ENCODE results near the gene FKBP15.
"Not testable (repeated sequence)": the region's sequence is repeated elsewhere in the genome, so short reads cannot be mapped to it uniquely, and the experiment has no call there.

The FKBP15 gene

GRCh38 chr9:113249661-113250060 lies 28.6 kb upstream of the FKBP15 start:
- not testable (repeated sequence) for H3K9ac ChIP-seq (ENCODE audit: low read depth, low read length); H3K27me3 ChIP-seq (ENCODE audit: insufficient read depth, low read length); H3K36me3 ChIP-seq (ENCODE audit: insufficient read depth, low read length); H3K9me3 ChIP-seq (ENCODE audit: insufficient read depth, low read depth, low read length); H3K4me3 ChIP-seq (ENCODE audit: low read length); H3K27ac ChIP-seq (ENCODE audit: low read depth, low read length); H3K4me1 ChIP-seq (ENCODE audit: insufficient read depth, low read length)
- WGBS = 100% methylated on average over 1 of the region's 2 CpGs

- H3K27ac ChIP-seq (ENCODE audit: low read depth, low read length) = no peak overlapping the region
- no peaks in the 10 kb centered on the region for H3K4me1 ChIP-seq (ENCODE audit: insufficient read depth, low read length)
- no peaks in the 10 kb centered on the region for H3K27me3 ChIP-seq (ENCODE audit: insufficient read depth, low read length)
- H3K4me3 ChIP-seq (ENCODE audit: low read length) = no peak overlapping the region
- no peaks in the 10 kb centered on the region for H3K9me3 ChIP-seq (ENCODE audit: insufficient read depth, low read depth, low read length)
- H3K36me3 ChIP-seq (ENCODE audit: insufficient read depth, low read length) = no peaks in the 10 kb centered on the region
- H3K9ac ChIP-seq (ENCODE audit: low read depth, low read length) = no peak overlapping the region
Measured at GRCh38 chr9:113247640-113248039, 26.6 kb upstream of the FKBP15 start.

DNA sequence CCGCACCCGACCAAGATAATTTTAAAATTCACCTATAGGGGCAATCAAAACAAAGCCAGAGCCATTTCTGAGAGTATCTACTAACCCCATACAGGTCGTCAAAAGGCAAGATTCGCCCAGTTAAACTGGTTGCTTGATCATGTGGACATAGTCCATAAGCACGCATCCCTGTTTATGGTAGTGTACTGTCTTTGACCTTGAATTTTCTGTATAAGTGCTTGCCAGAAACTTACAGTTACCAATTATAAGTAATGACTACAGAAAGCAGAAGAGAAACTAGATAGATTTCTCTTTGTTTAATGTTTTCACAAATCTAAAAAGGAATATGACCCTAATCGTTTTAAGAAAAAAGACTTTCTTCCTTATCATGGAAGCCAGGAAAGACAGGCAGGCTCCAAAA lies 25.9 kb upstream of the FKBP15 start:
- H3K4me1 ChIP-seq (ENCODE audit: insufficient read depth, low read length) = no peaks in the 10 kb centered on the region
- no peak overlapping the region for H3K27ac ChIP-seq (ENCODE audit: low read depth, low read length)
- H3K9ac ChIP-seq (ENCODE audit: low read depth, low read length) = no peak overlapping the region
- no peaks in the 10 kb centered on the region for H3K9me3 ChIP-seq (ENCODE audit: insufficient read depth, low read depth, low read length)
- WGBS = 93% methylated on average over 6 of the region's 6 CpGs
- no peaks in the 10 kb centered on the region for H3K36me3 ChIP-seq (ENCODE audit: insufficient read depth, low read length)
- H3K27me3 ChIP-seq (ENCODE audit: insufficient read depth, low read length) = no peaks in the 10 kb centered on the region
- no peak overlapping the region for H3K4me3 ChIP-seq (ENCODE audit: low read length)

DNA sequence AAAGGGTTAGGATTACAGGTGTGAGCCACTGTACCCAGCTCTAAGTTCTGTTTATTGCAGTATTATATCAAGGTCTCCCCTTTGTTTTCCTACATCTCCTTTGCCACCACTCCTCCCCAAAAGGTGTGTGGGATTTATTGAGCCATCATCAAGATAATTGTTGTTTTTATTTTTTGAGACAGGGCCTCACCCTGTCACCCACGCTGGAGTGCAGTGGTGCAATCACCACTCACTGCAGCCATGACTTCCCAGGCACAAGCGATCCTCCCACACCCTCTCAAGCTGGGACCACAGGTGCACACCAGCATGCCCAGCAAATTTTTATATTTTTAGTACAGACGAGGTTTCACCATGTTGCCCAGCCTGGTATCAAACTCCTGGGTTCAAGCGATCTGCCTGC lies 24.8 kb upstream of the FKBP15 start:
- Histone ChIP-seq H3K36me3 (ENCODE audit: insufficient read depth, low read length) (no peaks in the 10 kb centered on the region), H3K4me1 (ENCODE audit: insufficient read depth, low read length) (no peaks in the 10 kb centered on the region), H3K27ac (ENCODE audit: low read depth, low read length) (no peak overlapping the region), H3K27me3 (ENCODE audit: insufficient read depth, low read length) (no peaks in the 10 kb centered on the region), H3K9ac (ENCODE audit: low read depth, low read length) (no peak overlapping the region), H3K4me3 (ENCODE audit: low read length) (no peak overlapping the region), H3K9me3 (ENCODE audit: insufficient read depth, low read depth, low read length) (no peaks in the 10 kb centered on the region)
- WGBS = 95% methylated on average over 4 of the region's 4 CpGs

- no peak overlapping the region for H3K9ac ChIP-seq (ENCODE audit: low read depth, low read length)
- H3K4me3 ChIP-seq (ENCODE audit: low read length) = no peak overlapping the region
- H3K4me1 ChIP-seq (ENCODE audit: insufficient read depth, low read length) = no peaks in the 10 kb centered on the region
- H3K27ac ChIP-seq (ENCODE audit: low read depth, low read length) = no peak overlapping the region
- H3K36me3 ChIP-seq (ENCODE audit: insufficient read depth, low read length) = no peaks in the 10 kb centered on the region
- 89% methylated on average over 2 of the region's 2 CpGs for WGBS
- no peaks in the 10 kb centered on the region for H3K27me3 ChIP-seq (ENCODE audit: insufficient read depth, low read length)
- H3K9me3 ChIP-seq (ENCODE audit: insufficient read depth, low read depth, low read length) = no peaks in the 10 kb centered on the region
Measured at GRCh38 chr9:113244556-113244955, 23.5 kb upstream of the FKBP15 start.

GRCh38 chr9:113241161-113241560 lies 20.1 kb upstream of the FKBP15 start:
- Histone ChIP-seq H3K36me3 (ENCODE audit: insufficient read depth, low read length) (no peaks in the 10 kb centered on the region), H3K4me1 (ENCODE audit: insufficient read depth, low read length) (no peaks in the 10 kb centered on the region), H3K27ac (ENCODE audit: low read depth, low read length) (no peak overlapping the region), H3K9me3 (ENCODE audit: insufficient read depth, low read depth, low read length) (no peaks in the 10 kb centered on the region), H3K4me3 (ENCODE audit: low read length) (no peak overlapping the region), H3K9ac (ENCODE audit: low read depth, low read length) (no peak overlapping the region), H3K27me3 (ENCODE audit: insufficient read depth, low read length) (no peaks in the 10 kb centered on the region)
- 85% methylated on average over 2 of the region's 2 CpGs for WGBS

DNA sequence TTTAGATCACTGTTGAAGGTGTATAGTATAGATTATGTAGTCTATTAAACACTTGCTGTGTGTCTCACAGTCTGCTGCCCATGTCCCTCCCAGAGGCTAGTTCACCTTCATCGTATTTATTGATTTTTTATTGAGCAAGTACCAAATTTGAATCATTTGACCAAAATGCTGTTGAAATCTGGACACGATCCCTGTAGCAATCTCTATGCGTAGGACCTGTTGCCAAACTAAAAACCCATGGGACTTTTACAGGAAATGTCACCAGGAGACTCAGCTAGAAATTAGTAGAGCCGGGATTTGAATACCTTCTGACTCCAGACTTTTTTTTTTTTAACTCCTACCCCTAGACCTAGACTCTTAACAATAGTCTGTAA lies 17.8 kb upstream of the FKBP15 start:
- no peaks in the 10 kb centered on the region for H3K9me3 ChIP-seq (ENCODE audit: insufficient read depth, low read depth, low read length)
- H3K9ac ChIP-seq (ENCODE audit: low read depth, low read length) = no peak overlapping the region
- H3K27ac ChIP-seq (ENCODE audit: low read depth, low read length) = no peak overlapping the region
- no peak overlapping the region for H3K4me3 ChIP-seq (ENCODE audit: low read length)
- H3K27me3 ChIP-seq (ENCODE audit: insufficient read depth, low read length) = no peaks in the 10 kb centered on the region
- 94% methylated on average over 4 of the region's 4 CpGs for WGBS
- no peaks in the 10 kb centered on the region for H3K36me3 ChIP-seq (ENCODE audit: insufficient read depth, low read length)
- no peaks in the 10 kb centered on the region for H3K4me1 ChIP-seq (ENCODE audit: insufficient read depth, low read length)

DNA sequence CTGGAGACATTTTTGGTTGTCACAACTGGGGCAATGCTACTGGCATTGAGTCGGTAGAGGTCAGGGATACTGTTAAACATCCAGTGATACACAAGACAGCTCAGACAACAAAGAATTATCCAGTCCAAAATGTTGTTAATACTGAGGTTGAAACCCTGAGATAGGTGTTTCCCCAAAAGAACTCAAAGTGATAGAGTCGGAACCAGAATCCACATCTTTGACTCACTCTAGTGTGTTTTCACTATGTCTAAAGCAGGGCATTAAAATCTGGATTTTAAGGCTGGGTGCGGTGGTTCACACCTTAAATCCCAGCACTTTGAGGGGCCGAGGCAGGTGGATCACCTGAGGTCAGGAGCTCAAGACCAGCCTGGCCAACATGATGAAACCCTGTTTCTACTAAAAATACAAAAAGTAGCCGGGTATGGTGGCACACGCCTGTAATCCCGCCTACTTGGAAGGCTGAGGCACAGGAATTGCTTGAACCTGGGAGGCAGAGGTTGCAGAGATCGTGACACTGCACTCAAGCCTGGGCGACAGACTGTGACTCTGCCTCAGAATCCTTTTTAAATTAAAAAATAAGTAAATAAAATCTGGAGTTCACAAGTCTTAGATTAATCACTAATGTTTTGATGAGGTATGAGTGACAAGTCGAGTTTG lies 17.3 kb upstream of the FKBP15 start:
- Histone ChIP-seq H3K9me3 (ENCODE audit: insufficient read depth, low read depth, low read length) (no peaks in the 10 kb centered on the region), H3K4me1 (ENCODE audit: insufficient read depth, low read length) (no peaks in the 10 kb centered on the region), H3K9ac (ENCODE audit: low read depth, low read length) (no peak overlapping the region), H3K4me3 (ENCODE audit: low read length) (no peak overlapping the region), H3K36me3 (ENCODE audit: insufficient read depth, low read length) (no peaks in the 10 kb centered on the region), H3K27ac (ENCODE audit: low read depth, low read length) (no peak overlapping the region), H3K27me3 (ENCODE audit: insufficient read depth, low read length) (no peaks in the 10 kb centered on the region)
- 93% methylated on average over 10 of the region's 10 CpGs for WGBS

DNA sequence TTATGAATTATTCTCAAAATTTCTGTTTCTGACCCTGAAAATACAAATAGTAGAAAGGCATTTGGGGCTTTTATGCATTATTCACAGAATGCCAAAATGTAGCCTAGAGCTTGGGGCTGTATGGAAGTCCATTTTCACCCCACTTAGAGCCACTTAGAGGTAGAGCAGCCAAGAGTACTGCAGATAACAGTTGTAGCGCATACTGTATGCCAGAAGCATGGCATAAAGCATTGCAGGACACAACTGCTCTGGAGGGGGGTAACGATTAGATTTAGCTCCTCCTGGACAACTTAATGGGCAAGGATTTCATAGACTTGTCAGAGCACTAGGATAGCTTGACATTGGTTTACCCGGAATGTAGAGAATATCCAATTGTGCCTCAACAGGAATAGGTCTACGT lies 15.9 kb upstream of the FKBP15 start:
- Histone ChIP-seq H3K27ac (ENCODE audit: low read depth, low read length) (no peak overlapping the region), H3K9me3 (ENCODE audit: insufficient read depth, low read depth, low read length) (no peaks in the 10 kb centered on the region), H3K36me3 (ENCODE audit: insufficient read depth, low read length) (no peaks in the 10 kb centered on the region), H3K27me3 (ENCODE audit: insufficient read depth, low read length) (no peaks in the 10 kb centered on the region), H3K9ac (ENCODE audit: low read depth, low read length) (no peak overlapping the region), H3K4me1 (ENCODE audit: insufficient read depth, low read length) (no peaks in the 10 kb centered on the region), H3K4me3 (ENCODE audit: low read length) (no peak overlapping the region)
- WGBS = 94% methylated on average over 4 of the region's 4 CpGs

DNA sequence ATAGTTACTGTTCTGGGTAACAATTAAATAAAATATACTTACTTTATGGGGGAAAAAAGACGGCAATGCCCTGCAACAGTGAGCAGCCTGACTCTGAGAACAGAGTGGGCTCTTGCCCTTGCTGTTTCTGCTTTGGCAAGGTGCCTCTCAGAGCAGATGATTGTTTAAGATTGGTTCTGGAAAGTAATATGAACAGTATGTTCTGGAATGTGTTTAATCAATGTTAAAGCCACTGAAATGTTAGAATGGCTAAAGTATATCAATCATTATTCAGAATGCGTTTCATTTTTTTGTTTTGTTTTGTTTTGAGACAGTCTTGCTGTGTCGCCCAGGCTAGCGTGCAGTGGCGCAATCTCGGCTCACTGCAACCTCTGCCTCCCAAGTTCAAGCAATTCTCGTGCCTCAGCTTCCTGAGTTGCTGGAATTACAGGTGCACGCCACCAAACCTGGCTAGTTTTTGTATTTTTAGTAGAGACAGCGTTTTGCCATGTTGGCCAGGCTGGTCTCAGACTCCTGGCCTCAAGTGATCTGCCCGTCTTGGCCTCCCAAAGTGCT lies 14.7 kb upstream of the FKBP15 start:
- H3K4me3 ChIP-seq (ENCODE audit: low read length); H3K9ac ChIP-seq (ENCODE audit: low read depth, low read length); H3K27me3 ChIP-seq (ENCODE audit: insufficient read depth, low read length); H3K9me3 ChIP-seq (ENCODE audit: insufficient read depth, low read depth, low read length); H3K36me3 ChIP-seq (ENCODE audit: insufficient read depth, low read length); H3K4me1 ChIP-seq (ENCODE audit: insufficient read depth, low read length); H3K27ac ChIP-seq (ENCODE audit: low read depth, low read length): not testable (repeated sequence)
- WGBS = 95% methylated on average over 10 of the region's 10 CpGs

DNA sequence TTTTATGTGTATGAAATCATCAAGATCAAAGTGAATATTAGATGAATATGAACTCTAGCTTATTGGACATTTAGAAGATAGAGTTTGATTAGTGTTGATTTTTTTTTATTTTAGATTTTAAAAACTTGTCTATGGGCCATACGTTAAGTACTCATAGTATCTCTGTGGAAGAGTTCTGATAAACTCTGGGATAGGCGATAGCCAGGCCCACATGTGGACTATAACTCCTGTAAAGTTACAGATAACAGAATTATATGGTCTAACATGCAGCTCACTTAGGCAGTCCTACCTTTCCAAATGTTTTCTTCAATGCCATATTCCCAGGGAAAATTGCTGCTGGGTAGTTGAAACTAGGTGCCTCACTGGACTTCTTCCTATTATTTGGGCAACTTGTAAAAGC lies 10.6 kb upstream of the FKBP15 start:
- Histone ChIP-seq H3K4me1 (ENCODE audit: insufficient read depth, low read length) (no peaks in the 10 kb centered on the region), H3K9me3 (ENCODE audit: insufficient read depth, low read depth, low read length) (no peaks in the 10 kb centered on the region), H3K27ac (ENCODE audit: low read depth, low read length) (no peak overlapping the region), H3K9ac (ENCODE audit: low read depth, low read length) (no peak overlapping the region), H3K36me3 (ENCODE audit: insufficient read depth, low read length) (peaks cover 5% of the 10 kb centered on the region; the same call in 1 of the 2 replicates), H3K4me3 (ENCODE audit: low read length) (no peak overlapping the region), H3K27me3 (ENCODE audit: insufficient read depth, low read length) (no peaks in the 10 kb centered on the region)
- WGBS = 95% methylated on average over 2 of the region's 2 CpGs

- Histone ChIP-seq H3K27me3 (ENCODE audit: insufficient read depth, low read length) (no peaks in the 10 kb centered on the region), H3K9me3 (ENCODE audit: insufficient read depth, low read depth, low read length) (no peaks in the 10 kb centered on the region), H3K36me3 (ENCODE audit: insufficient read depth, low read length) (peaks cover 8% of the 10 kb centered on the region), H3K27ac (ENCODE audit: low read depth, low read length) (no peak overlapping the region), H3K4me1 (ENCODE audit: insufficient read depth, low read length) (no peaks in the 10 kb centered on the region), H3K4me3 (ENCODE audit: low read length) (no peak overlapping the region), H3K9ac (ENCODE audit: low read depth, low read length) (no peak overlapping the region)
- WGBS = 90% methylated on average over 3 of the region's 3 CpGs
Measured at GRCh38 chr9:113228130-113228665, 7.1 kb upstream of the FKBP15 start.
